Endothelial cell of umbilical vein (primary cell): ENCODE results near the gene MAL. TPM values are rescaled to one million over a fixed set of nuclear protein-coding genes. Genes with fewer than 3 reads are reported as not detected.
"Not testable (repeated sequence)": the region's sequence is repeated elsewhere in the genome, so short reads cannot be mapped to it uniquely, and the experiment has no call there.

ENCODE experiments used
- BruUV-seq: library from RNA; stranded (reverse); fragments of 400-500 nt; replicated peaks from 2 replicates; lab custom pipeline; 2021; lab: Mats Ljungman, UMichigan
- CTCF ChIA-PET: fragments of 300-600, 350-600 bp; sonication (Branson Sonifier 250); formaldehyde crosslinking; loops from one replicate; lab custom pipeline; 2021; ENCODE audit warnings: antibody characterized with exemption, inconsistent platforms; lab: Charles Lee
- POLR2A ChIA-PET: fragments of 300-600, 350-600 bp; sonication (Branson Sonifier 250); formaldehyde crosslinking; loops from one replicate; lab custom pipeline; 2021; ENCODE audit warnings: antibody characterized with exemption, inconsistent platforms; lab: Charles Lee
- DNase-seq: peaks from one replicate; pipeline ENCODE4 v3.0.0-alpha.2; 2011; ENCODE audit warnings: low read depth, low spot score
- FAIRE-seq: peaks from 2 replicates; lab custom pipeline; 2011; peaks lifted over from hg19 to GRCh38; lab: Jason Lieb, UNC
- H2AFZ ChIP-seq: 2 replicates; pipeline ENCODE4 v1.6.0; 2012; ENCODE audit warnings: low read depth, low read length, control low read depth, inconsistent platforms
- H3K27ac ChIP-seq: 2 replicates; pipeline ENCODE4 v1.5.1; 2011; ENCODE audit warnings: low read depth, mild to moderate bottlenecking, control low read depth, low read length, moderate library complexity; ENCODE audit not compliant: insufficient read depth
- H3K27me3 ChIP-seq, 2 experiments: 2 replicates each; pipeline versions ENCODE4 v1.6.0 to v1.6.1; 2011; ENCODE audit warnings: low read length in 2 of 2, mixed read lengths in 1 of 2; ENCODE audit not compliant: control insufficient read depth in 2 of 2, insufficient read depth in 2 of 2
- H3K36me3 ChIP-seq, 2 experiments: 2 replicates in 1 of 2; 3 replicates in 1 of 2; pipeline ENCODE4 v1.5.1; 2011; ENCODE audit warnings: low read length in 2 of 2, mild to moderate bottlenecking in 1 of 2, moderate library complexity in 1 of 2; ENCODE audit not compliant: control insufficient read depth in 2 of 2, insufficient read depth in 2 of 2; ENCODE audit errors: extremely low read depth in 1 of 2
- H3K4me1 ChIP-seq: 3 replicates; pipeline ENCODE4 v1.5.1; 2011; ENCODE audit warnings: mild to moderate bottlenecking, low read length; ENCODE audit not compliant: control insufficient read depth, insufficient read depth; ENCODE audit errors: extremely low read depth
- H3K4me2 ChIP-seq: 2 replicates; pipeline ENCODE4 v1.6.1; 2011; ENCODE audit warnings: low read length, control low read depth, mixed read lengths; ENCODE audit not compliant: insufficient read depth
- H3K4me3 ChIP-seq, 3 experiments: fragments of 200-600 bp in 1 of 3; sonication (generic), shearing (Covaris generic) in 1 of 3; replicated peaks in 1 of 3; 2 replicates each; pipeline ENCODE4 v1.5.1; 2011 to 2016; ENCODE audit warnings: control low read depth in 3 of 3, low read length in 3 of 3, mild to moderate bottlenecking in 2 of 3, inconsistent platforms in 1 of 3, low read depth in 1 of 3, moderate library complexity in 1 of 3; ENCODE audit not compliant: insufficient read depth in 1 of 3
- H3K79me2 ChIP-seq: 2 replicates; pipeline ENCODE4 v1.6.0; 2012; ENCODE audit warnings: low read length, inconsistent platforms; ENCODE audit not compliant: control insufficient read depth, insufficient read depth
- H3K9ac ChIP-seq: replicated peaks from 2 replicates; pipeline ENCODE3; 2011; ENCODE audit warnings: low read length, control low read depth; ENCODE audit not compliant: insufficient read depth; ENCODE audit errors: extremely low read depth
- H3K9me1 ChIP-seq: replicated peaks from 3 replicates; pipeline ENCODE4 v1.6.0; 2011; ENCODE audit warnings: mild to moderate bottlenecking, low read length; ENCODE audit not compliant: control insufficient read depth, insufficient read depth; ENCODE audit errors: extremely low read depth
- H3K9me3 ChIP-seq: replicated peaks from 2 replicates; pipeline ENCODE4 v1.5.1; 2012; ENCODE audit warnings: low read length, inconsistent platforms; ENCODE audit not compliant: control insufficient read depth, insufficient read depth
- H4K20me1 ChIP-seq: replicated peaks from 2 replicates; pipeline ENCODE3; 2011; ENCODE audit warnings: mild to moderate bottlenecking, low read length; ENCODE audit not compliant: control insufficient read depth, insufficient read depth; ENCODE audit errors: extremely low read depth
- EZH2 ChIP-seq: IDR thresholded peaks from 2 replicates; pipeline ENCODE4 v1.6.1; 2012; ENCODE audit warnings: borderline replicate concordance, low read depth, mild to moderate bottlenecking, moderate library complexity, low read length, inconsistent platforms; ENCODE audit not compliant: severe bottlenecking
- FOS ChIP-seq: IDR thresholded peaks from 2 replicates; pipeline ENCODE4 v1.6.1; 2011; ENCODE audit warnings: mild to moderate bottlenecking, low read length, moderate library complexity, borderline replicate concordance; ENCODE audit not compliant: insufficient read depth
- GATA2 ChIP-seq: IDR thresholded peaks from 2 replicates; pipeline ENCODE4 v1.7.0; 2011; ENCODE audit warnings: low read depth, mild to moderate bottlenecking, moderate library complexity, mixed read lengths, low read length; ENCODE audit not compliant: insufficient read length, insufficient read depth
- JUN ChIP-seq: IDR thresholded peaks from 2 replicates; pipeline ENCODE4 v1.6.1; 2011; ENCODE audit warnings: borderline replicate concordance, low read depth; ENCODE audit not compliant: insufficient read length, insufficient read depth
- MYC ChIP-seq: IDR thresholded peaks from one replicate; pipeline ENCODE4 v1.6.1; 2011; ENCODE audit warnings: mild to moderate bottlenecking, low read depth, low read length
- POLR2AphosphoS5 ChIP-seq: IDR thresholded peaks from 2 replicates; pipeline ENCODE4 v1.6.1; 2012; ENCODE audit warnings: low read depth, mild to moderate bottlenecking, control low read depth, low read length, moderate library complexity; ENCODE audit not compliant: insufficient read depth
- dilution Hi-C: fragments of 300-500 bp; cut with MboI; formaldehyde crosslinking; loops from one replicate; pipeline ENCODE4 v1.15.0; 2019; ENCODE audit warnings: low sequenced_read_pairs; ENCODE audit not compliant: extremely low pct_ligation_motif_present
- intact Hi-C: fragments of 100-400 bp; cut with micrococcal nuclease; formaldehyde crosslinking; loops from one replicate; pipeline ENCODE4 v1.10.0; 2022
- polyA plus RNA-seq, 4 experiments: library from polyadenylated mRNA; depleted of rRNA in 3 of 4; stranded (reverse) in 3 of 4; unstranded in 1 of 4; fragments of >200 nt; gene quantifications; 2 replicates each; pipeline versions ENCODE4 v1.2.1 to v1.2.3, GENCODE V29; 2011 to 2012; ENCODE audit warnings: missing spikeins in 1 of 4
- total RNA-seq: library from RNA; stranded (reverse); gene quantifications from 2 replicates; pipeline ENCODE4 v1.2.3, GENCODE V29; 2021
- TF ChIP-seq, protein P1 (sequence below), 2 donors: IDR thresholded peaks; 1 replicate in 1 of 2; 2 replicates in 1 of 2; pipeline ENCODE4 v1.5.1; 2011; ENCODE audit warnings: low read length in 2 of 2, mild to moderate bottlenecking in 2 of 2, moderate library complexity in 2 of 2, control low read depth in 1 of 2, inconsistent platforms in 1 of 2, low read depth in 1 of 2; ENCODE audit not compliant: insufficient read depth in 1 of 2; ENCODE audit errors: extremely low read depth in 1 of 2
- TF ChIP-seq, protein P2 (sequence below): IDR thresholded peaks from 2 replicates; pipeline ENCODE4 v1.6.1; 2011; ENCODE audit not compliant: insufficient read depth, insufficient read length

Gene MAL
- total and polyA plus RNA-seq, 2 donors (not counting 3 experiments of a cell fraction or from before 2014, with no cell fraction given) = not detected

DNA sequence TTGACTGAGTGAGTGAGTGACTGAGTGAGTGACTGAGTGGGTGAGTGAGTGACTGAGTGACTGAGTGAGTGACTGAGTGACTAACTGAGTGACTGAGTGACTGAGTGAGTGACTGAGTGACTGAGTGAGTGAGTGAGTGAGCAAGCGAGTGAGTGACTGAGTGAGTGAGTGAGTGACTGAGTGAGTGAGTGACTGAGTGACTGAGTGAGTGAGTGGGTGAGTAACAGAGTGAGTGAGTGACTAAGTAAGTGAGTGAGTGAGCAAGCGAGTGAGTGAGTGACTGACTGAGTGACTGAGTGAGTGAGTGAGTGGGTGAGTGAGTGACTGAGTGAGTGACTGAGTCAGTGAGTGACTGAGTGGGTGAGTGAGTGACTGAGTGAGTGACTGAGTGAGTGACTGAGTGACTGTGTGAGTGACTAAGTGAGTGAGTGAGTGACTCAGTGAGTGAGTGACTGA is 11.9 kb downstream of the MAL start:
- Histone ChIP-seq H3K4me2 (no peak overlapping the region), H2AFZ (no peak overlapping the region), H3K27me3 (no peaks in the 10 kb centered on the region), H3K27ac (no peak overlapping the region), H3K9me3 (no peaks in the 10 kb centered on the region), H3K36me3 (no peaks in the 10 kb centered on the region), H3K4me3 (no peak overlapping the region), H3K9ac (no peak overlapping the region), H3K79me2 (no peaks in the 10 kb centered on the region), H3K9me1 (no peaks in the 10 kb centered on the region), H4K20me1 (no peaks in the 10 kb centered on the region), H3K4me1 (no peaks in the 10 kb centered on the region)
- CTCF ChIA-PET = no interaction called here
- POLR2A ChIA-PET = no interaction called here
- no peak for FAIRE-seq
- DNase-seq = no peak
- BruUV-seq = no TSS peak
- intact Hi-C loops (no loop called here), dilution Hi-C loops (no loop called here)
- TF ChIP-seq EZH2 = no peak
- TF ChIP-seq POLR2AphosphoS5 = no peak
- no peak for TF ChIP-seq MYC
- TF ChIP-seq FOS = no peak
- TF ChIP-seq, protein P1, sequence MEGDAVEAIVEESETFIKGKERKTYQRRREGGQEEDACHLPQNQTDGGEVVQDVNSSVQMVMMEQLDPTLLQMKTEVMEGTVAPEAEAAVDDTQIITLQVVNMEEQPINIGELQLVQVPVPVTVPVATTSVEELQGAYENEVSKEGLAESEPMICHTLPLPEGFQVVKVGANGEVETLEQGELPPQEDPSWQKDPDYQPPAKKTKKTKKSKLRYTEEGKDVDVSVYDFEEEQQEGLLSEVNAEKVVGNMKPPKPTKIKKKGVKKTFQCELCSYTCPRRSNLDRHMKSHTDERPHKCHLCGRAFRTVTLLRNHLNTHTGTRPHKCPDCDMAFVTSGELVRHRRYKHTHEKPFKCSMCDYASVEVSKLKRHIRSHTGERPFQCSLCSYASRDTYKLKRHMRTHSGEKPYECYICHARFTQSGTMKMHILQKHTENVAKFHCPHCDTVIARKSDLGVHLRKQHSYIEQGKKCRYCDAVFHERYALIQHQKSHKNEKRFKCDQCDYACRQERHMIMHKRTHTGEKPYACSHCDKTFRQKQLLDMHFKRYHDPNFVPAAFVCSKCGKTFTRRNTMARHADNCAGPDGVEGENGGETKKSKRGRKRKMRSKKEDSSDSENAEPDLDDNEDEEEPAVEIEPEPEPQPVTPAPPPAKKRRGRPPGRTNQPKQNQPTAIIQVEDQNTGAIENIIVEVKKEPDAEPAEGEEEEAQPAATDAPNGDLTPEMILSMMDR (IDR thresholded peaks at IDR 0.05; ENCODE audit: extremely low read depth in 1 of 2, insufficient read depth in 1 of 2, low read depth in 1 of 2, low read length in 2 of 2) = no peak
- TF ChIP-seq, protein P2, sequence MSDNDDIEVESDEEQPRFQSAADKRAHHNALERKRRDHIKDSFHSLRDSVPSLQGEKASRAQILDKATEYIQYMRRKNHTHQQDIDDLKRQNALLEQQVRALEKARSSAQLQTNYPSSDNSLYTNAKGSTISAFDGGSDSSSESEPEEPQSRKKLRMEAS = no peak
- no peak for TF ChIP-seq GATA2
- TF ChIP-seq JUN = no peak

DNA sequence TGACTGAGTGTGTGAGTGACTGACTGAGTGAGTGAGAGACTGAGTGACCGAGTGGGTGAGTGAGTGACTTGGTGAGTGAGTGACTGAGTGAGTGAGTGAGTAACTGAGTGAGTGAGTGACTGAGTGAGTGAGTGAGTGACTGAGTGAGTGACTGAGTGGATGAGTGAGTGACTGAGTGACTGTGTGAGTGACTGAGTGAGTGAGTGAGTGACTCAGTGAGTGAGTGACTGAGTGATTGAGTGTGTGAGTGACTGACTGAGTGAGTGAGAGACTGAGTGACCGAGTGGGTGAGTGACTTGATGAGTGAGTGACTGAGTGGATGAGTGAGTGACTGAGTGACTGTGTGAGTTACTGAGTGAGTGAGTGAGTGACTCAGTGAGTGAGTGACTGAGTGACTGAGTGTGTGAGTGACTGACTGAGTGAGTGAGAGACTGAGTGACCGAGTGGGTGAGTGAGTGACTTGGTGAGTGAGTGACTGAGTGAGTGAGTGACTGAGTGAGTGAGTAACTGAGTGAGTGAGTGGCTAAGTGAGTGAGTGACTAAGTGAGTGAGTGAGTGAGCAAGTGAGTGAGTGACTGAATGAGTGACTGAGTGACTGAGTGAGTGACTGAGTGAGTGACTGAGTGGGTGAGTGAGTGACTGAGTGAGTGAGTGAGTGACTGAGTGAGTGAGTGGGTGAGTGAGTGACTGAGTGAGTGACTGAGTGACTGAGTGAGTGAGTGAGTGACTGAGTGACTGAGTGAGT is 12.5 kb downstream of the MAL start:
- H2AFZ ChIP-seq, CTCF ChIA-PET, BruUV-seq, H3K9me1 ChIP-seq, H3K79me2 ChIP-seq, FAIRE-seq, H3K4me1 ChIP-seq, H3K4me3 ChIP-seq, H3K27me3 ChIP-seq, H3K27ac ChIP-seq, intact Hi-C loops, H3K9me3 ChIP-seq, H4K20me1 ChIP-seq, H3K9ac ChIP-seq, dilution Hi-C loops, POLR2A ChIA-PET, DNase-seq, H3K4me2 ChIP-seq, H3K36me3 ChIP-seq: not testable (repeated sequence)
